ENCODE results near the gene GATAD1.
A peak's percentile ranks its signal among the peaks of the same experiment; 100 is the strongest.

DNA sequence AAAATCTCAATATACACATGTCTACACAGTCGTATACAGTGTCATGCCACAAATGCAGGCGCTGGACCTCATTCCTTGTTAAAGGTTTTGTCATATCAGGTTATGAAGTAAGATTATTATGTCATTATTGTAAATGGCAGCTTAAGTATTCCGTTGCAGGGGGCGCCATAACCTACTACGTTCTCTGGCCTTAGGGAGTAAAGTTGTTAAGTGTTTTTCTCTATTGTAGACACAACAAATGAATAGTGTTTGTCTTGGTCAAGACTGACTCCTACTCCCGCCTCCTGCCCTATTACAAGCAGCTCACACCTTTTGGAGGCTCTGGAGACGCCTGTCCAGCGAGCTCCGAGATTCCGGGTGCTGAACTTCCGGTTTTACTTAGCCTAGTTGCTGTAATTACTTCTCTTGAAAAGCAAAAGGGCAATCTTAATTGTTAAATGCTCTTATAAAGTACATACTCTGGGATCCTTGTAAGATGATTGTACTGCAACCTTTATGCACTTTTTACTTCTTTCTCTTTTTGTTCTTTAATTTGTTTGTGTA, 994 bp downstream of the GATAD1 start:
- no peak for TF ChIP-seq RCOR1 (IDR thresholded peaks at IDR 0.05; ENCODE audit: insufficient replicate concordance, low read length)
- TF ChIP-seq, protein P1, sequence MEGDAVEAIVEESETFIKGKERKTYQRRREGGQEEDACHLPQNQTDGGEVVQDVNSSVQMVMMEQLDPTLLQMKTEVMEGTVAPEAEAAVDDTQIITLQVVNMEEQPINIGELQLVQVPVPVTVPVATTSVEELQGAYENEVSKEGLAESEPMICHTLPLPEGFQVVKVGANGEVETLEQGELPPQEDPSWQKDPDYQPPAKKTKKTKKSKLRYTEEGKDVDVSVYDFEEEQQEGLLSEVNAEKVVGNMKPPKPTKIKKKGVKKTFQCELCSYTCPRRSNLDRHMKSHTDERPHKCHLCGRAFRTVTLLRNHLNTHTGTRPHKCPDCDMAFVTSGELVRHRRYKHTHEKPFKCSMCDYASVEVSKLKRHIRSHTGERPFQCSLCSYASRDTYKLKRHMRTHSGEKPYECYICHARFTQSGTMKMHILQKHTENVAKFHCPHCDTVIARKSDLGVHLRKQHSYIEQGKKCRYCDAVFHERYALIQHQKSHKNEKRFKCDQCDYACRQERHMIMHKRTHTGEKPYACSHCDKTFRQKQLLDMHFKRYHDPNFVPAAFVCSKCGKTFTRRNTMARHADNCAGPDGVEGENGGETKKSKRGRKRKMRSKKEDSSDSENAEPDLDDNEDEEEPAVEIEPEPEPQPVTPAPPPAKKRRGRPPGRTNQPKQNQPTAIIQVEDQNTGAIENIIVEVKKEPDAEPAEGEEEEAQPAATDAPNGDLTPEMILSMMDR (conservative IDR thresholded peaks at IDR 0.05; ENCODE audit: low read depth, low read length) = peak; percentile 54
- no peak for TF ChIP-seq CEBPB (IDR thresholded peaks at IDR 0.05; ENCODE audit: low read depth, low read length)
- TF ChIP-seq, protein P2, sequence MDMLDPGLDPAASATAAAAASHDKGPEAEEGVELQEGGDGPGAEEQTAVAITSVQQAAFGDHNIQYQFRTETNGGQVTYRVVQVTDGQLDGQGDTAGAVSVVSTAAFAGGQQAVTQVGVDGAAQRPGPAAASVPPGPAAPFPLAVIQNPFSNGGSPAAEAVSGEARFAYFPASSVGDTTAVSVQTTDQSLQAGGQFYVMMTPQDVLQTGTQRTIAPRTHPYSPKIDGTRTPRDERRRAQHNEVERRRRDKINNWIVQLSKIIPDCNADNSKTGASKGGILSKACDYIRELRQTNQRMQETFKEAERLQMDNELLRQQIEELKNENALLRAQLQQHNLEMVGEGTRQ (IDR thresholded peaks at IDR 0.05; ENCODE audit: low read depth, low read length) = no peak
- TF ChIP-seq POLR2A (IDR thresholded peaks at IDR 0.05; ENCODE audit: low read depth, low read length) = no peak
- TF ChIP-seq RAD21 (IDR thresholded peaks at IDR 0.05; ENCODE audit: low read length) = no peak
- no peak for TF ChIP-seq MAZ (IDR thresholded peaks at IDR 0.05; ENCODE audit: borderline replicate concordance, low read depth, low read length)
- no peak for TF ChIP-seq FOS (IDR thresholded peaks at IDR 0.05; ENCODE audit: low read depth, low read length)
